Lower leg skin (tissue), 3 donors: ENCODE measurements around the gene CELF1.

Experiments
- POLR2A ChIP-seq, 2 donors: fragments of 450-650 bp; IDR thresholded peaks; one replicate each; pipeline ENCODE4 v1.6.1; 2016 to 2017; ENCODE audit warnings: antibody characterized with exemption in 2 of 2, mild to moderate bottlenecking in 1 of 2, moderate library complexity in 1 of 2
- TF ChIP-seq, protein P1 (sequence below), 3 donors: fragments of 450-650 bp; IDR thresholded peaks; one replicate each; pipeline ENCODE4 v1.5.1; 2016; ENCODE audit warnings: antibody characterized with exemption in 3 of 3, mild to moderate bottlenecking in 3 of 3, moderate library complexity in 2 of 3

DNA sequence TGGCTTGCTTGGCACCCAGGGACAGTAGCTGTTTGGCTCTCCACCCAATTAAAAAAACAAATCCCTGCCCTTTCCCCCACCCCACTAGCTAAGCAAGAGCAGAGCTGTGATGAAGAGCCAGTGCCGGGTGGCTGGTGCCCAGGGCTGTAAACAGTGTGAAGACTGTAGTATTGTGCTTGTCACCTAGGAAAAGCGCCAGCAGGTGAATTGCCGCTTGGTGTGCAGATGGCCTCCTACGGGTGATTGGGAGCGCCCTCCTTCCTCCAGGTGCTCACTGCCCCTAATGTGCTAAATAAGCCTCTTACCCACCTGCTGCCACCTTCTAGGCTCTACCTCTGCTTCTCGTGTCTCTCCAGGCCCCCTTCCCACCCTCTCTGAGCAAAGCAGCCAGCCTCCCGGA, 85.6 kb downstream of the CELF1 start:
- TF ChIP-seq, protein P1, sequence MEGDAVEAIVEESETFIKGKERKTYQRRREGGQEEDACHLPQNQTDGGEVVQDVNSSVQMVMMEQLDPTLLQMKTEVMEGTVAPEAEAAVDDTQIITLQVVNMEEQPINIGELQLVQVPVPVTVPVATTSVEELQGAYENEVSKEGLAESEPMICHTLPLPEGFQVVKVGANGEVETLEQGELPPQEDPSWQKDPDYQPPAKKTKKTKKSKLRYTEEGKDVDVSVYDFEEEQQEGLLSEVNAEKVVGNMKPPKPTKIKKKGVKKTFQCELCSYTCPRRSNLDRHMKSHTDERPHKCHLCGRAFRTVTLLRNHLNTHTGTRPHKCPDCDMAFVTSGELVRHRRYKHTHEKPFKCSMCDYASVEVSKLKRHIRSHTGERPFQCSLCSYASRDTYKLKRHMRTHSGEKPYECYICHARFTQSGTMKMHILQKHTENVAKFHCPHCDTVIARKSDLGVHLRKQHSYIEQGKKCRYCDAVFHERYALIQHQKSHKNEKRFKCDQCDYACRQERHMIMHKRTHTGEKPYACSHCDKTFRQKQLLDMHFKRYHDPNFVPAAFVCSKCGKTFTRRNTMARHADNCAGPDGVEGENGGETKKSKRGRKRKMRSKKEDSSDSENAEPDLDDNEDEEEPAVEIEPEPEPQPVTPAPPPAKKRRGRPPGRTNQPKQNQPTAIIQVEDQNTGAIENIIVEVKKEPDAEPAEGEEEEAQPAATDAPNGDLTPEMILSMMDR (IDR thresholded peaks at IDR 0.05), result no peak
- no peak for TF ChIP-seq POLR2A (IDR thresholded peaks at IDR 0.05)
